GM21381 (cell line): Measurements from ENCODE around the gene KASH5.

ENCODE experiments used
- ATAC-seq: cut with Tn5 transposase; IDR thresholded peaks from one replicate; pipeline ENCODE4 v1.9.1; 2021; ENCODE audit warnings: mild to moderate bottlenecking, moderate library complexity; ENCODE audit not compliant: unreplicated experiment

The KASH5 gene

GRCh38 chr19:49395581-49396407, 7.7 kb downstream of the KASH5 start:
- ATAC-seq: no peak

GRCh38 chr19:49396738-49397505, 8.9 kb downstream of the KASH5 start:
- no peak for ATAC-seq

- ATAC-seq: no peak
Measured at GRCh38 chr19:49398001-49398615, 10.1 kb downstream of the KASH5 start.

- ATAC-seq: no peak
Measured at GRCh38 chr19:49398931-49399330, 10.9 kb downstream of the KASH5 start.

- ATAC-seq: no peak
Measured at GRCh38 chr19:49400029-49400428, 12.0 kb downstream of the KASH5 start.

GRCh38 chr19:49403404-49404187, 15.5 kb downstream of the KASH5 start:
- no peak for ATAC-seq

GRCh38 chr19:49407079-49407478, 19.0 kb downstream of the KASH5 start:
- no peak for ATAC-seq

GRCh38 chr19:49407482-49408015, 19.5 kb downstream of the KASH5 start:
- no peak for ATAC-seq

- no peak for ATAC-seq
Measured at GRCh38 chr19:49408816-49409440, 20.9 kb downstream of the KASH5 start.

- ATAC-seq: no peak
Measured at GRCh38 chr19:49409441-49410029, 21.5 kb downstream of the KASH5 start.

- ATAC-seq: no peak
Measured at GRCh38 chr19:49411681-49412326, 23.8 kb downstream of the KASH5 start.

- no peak for ATAC-seq
Measured at GRCh38 chr19:49413348-49413747, 25.3 kb downstream of the KASH5 start.

- no peak for ATAC-seq
Measured at GRCh38 chr19:49414256-49414655, 26.2 kb downstream of the KASH5 start.

- ATAC-seq: no peak
Measured at GRCh38 chr19:49415102-49415809, 27.2 kb downstream of the KASH5 start.

GRCh38 chr19:49415810-49416200, 27.8 kb downstream of the KASH5 start:
- no peak for ATAC-seq

- ATAC-seq: no peak
Measured at GRCh38 chr19:49417088-49417487, 29.0 kb downstream of the KASH5 start.

- no peak for ATAC-seq
Measured at GRCh38 chr19:49418511-49418910, 30.5 kb downstream of the KASH5 start.

GRCh38 chr19:49419173-49419572, 31.1 kb downstream of the KASH5 start:
- no peak for ATAC-seq

- no peak for ATAC-seq
Measured at GRCh38 chr19:49420227-49420626, 32.2 kb downstream of the KASH5 start.
